ENCODE data around the gene PAK1IP1. TPM values are rescaled to one million over a fixed set of nuclear protein-coding genes. Genes with fewer than 3 reads are reported as not detected.
"Not testable (repeated sequence)": the region's sequence is repeated elsewhere in the genome, so short reads cannot be mapped to it uniquely, and the experiment has no call there.

PAK1IP1 gene
- total RNA-seq, 1 donor from 2014 or later, result 29.7 TPM

- TF ChIP-seq, protein P1, sequence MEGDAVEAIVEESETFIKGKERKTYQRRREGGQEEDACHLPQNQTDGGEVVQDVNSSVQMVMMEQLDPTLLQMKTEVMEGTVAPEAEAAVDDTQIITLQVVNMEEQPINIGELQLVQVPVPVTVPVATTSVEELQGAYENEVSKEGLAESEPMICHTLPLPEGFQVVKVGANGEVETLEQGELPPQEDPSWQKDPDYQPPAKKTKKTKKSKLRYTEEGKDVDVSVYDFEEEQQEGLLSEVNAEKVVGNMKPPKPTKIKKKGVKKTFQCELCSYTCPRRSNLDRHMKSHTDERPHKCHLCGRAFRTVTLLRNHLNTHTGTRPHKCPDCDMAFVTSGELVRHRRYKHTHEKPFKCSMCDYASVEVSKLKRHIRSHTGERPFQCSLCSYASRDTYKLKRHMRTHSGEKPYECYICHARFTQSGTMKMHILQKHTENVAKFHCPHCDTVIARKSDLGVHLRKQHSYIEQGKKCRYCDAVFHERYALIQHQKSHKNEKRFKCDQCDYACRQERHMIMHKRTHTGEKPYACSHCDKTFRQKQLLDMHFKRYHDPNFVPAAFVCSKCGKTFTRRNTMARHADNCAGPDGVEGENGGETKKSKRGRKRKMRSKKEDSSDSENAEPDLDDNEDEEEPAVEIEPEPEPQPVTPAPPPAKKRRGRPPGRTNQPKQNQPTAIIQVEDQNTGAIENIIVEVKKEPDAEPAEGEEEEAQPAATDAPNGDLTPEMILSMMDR (conservative IDR thresholded peaks at IDR 0.05; ENCODE audit: low read depth, low read length), result no peak
- H3K4me3 ChIP-seq (ENCODE audit: low read depth, low read length), result no peak overlapping the region
- no peak for DNase-seq (ENCODE audit: low read depth)
Observed at GRCh38 chr6:10730254-10730653, 35.5 kb downstream of the PAK1IP1 start.

- DNase-seq (ENCODE audit: low read depth), result no peak
- no peak overlapping the region for H3K4me3 ChIP-seq (ENCODE audit: low read depth, low read length)
- TF ChIP-seq, protein P1 (conservative IDR thresholded peaks at IDR 0.05; ENCODE audit: low read depth, low read length), result no peak
Observed at GRCh38 chr6:10733151-10733715, 38.5 kb downstream of the PAK1IP1 start.

GRCh38 chr6:10733863-10734262, 39.1 kb downstream of the PAK1IP1 start:
- no peak overlapping the region for H3K4me3 ChIP-seq (ENCODE audit: low read depth, low read length)
- DNase-seq (ENCODE audit: low read depth), result no peak
- TF ChIP-seq, protein P1 (conservative IDR thresholded peaks at IDR 0.05; ENCODE audit: low read depth, low read length), result no peak

- no peak overlapping the region for H3K4me3 ChIP-seq (ENCODE audit: low read depth, low read length)
- TF ChIP-seq, protein P1 (conservative IDR thresholded peaks at IDR 0.05; ENCODE audit: low read depth, low read length), result no peak
- DNase-seq (ENCODE audit: low read depth), result no peak
Observed at GRCh38 chr6:10736731-10737130, 42.0 kb downstream of the PAK1IP1 start.

DNA sequence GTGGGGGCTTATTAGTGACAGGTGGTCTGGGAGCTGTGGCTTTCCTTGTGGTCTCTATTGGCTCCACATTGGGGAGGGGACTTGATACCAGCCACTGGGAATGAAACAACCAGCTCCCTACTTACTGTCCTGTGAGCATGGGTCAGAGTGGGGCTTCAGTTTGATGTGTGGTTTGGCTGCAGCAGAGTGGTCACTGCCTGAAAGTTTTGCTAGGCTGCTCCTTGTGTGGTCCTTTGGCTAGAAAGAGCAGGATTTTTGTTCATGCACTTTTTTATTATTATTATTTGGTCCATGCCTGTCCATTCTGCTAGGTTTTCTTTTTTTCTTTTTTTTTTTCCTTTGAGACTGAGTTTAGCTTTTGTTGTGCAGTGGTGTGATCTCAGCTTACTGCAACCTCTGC, 45.3 kb downstream of the PAK1IP1 start:
- TF ChIP-seq, protein P1 (conservative IDR thresholded peaks at IDR 0.05; ENCODE audit: low read depth, low read length), result no peak
- DNase-seq (ENCODE audit: low read depth), result no peak
- no peak overlapping the region for H3K4me3 ChIP-seq (ENCODE audit: low read depth, low read length)

DNA sequence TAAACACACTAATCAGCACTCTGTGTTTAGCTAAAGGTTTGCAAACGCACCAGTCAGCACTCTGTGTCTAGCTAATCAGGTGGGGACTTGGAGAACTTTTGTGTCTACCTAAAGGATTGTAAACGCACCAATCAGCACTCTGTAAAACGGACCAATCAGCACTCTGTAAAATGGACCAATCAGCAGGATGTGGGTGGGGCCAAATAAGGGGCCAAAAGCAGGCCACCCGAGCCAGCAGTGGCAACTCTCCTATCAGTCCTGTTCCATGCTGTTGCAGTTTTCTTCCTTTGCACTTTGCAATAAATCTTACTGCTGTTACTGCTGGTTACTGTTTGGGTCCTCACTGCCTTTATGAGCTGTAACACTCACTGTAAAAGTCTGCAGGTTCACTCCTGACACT, 46.9 kb downstream of the PAK1IP1 start:
- DNase-seq (ENCODE audit: low read depth); H3K4me3 ChIP-seq (ENCODE audit: low read depth, low read length): not testable (repeated sequence)

GRCh38 chr6:10742251-10742650, 47.5 kb downstream of the PAK1IP1 start:
- TF ChIP-seq, protein P1 (conservative IDR thresholded peaks at IDR 0.05; ENCODE audit: low read depth, low read length), result no peak

More at GRCh38 chr6:10742251-10742650, 47.5 kb downstream of the PAK1IP1 start:
- H3K4me3 ChIP-seq (ENCODE audit: low read depth, low read length), result no peak overlapping the region
- no peak for DNase-seq (ENCODE audit: low read depth)

Measured in epithelial cell of proximal tubule (primary cell).